ENCODE data around the gene MICB. TPM values are rescaled to one million over a fixed set of nuclear protein-coding genes. Genes with fewer than 3 reads are reported as not detected.

The MICB gene
- total and polyA plus RNA-seq, 4 donors = 1.8 to 6.2 (median 4.1) TPM

DNA sequence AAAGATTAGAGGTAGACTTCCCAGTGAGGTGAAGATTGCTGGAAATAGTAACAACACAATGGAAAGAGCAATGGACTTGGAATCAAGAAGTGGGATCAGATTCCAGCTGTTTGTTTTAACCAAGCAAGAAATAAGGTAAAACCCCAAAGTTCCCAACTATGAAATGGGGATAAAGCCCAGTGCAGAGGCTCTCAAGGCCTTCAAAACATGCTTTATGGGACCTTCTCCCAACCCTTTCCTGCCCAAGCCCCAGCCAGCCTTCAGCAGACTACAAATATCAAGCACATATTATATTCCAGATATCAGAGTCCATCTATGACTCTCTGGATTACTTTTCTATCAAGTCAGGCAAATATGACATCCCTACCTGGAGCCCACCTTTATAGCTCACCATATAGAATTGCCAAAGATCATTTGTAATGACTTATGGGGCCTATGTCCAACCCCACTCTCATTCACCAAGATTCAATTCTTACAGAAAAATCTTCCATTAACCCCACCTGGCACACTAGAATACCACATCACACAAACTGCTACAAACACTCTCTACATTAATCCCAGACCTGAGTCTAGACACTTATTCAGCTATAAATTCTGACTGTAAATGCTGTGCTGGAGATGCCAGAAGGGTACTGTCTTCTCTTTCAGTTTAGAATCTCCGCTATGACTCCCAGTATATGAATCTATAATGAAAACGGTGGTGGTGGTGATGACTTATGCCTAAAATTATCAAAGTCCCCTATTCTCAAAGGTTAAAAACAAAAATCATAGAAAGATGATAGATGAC lies 37.8 kb downstream of the MICB start:
- no peaks in the 10 kb centered on the region for H3K27me3 ChIP-seq (ENCODE audit: control insufficient read depth in 1 of 2, insufficient read depth in 2 of 2, low read length in 1 of 2)
- H3K27ac ChIP-seq (ENCODE audit: low read depth in 1 of 2, low read length in 2 of 2) = no peak overlapping the region
- no peak for ATAC-seq (ENCODE audit: low FRiP score)
- no peak for DNase-seq
- no peak overlapping the region for H3K4me3 ChIP-seq (ENCODE audit: low read length in 2 of 2)
- peaks cover 2 to 3% of the 10 kb centered on the region in 2 donors for H3K4me1 ChIP-seq (ENCODE audit: control insufficient read depth in 1 of 2, insufficient read depth in 2 of 2, low read length in 2 of 2)
- H3K9me3 ChIP-seq (ENCODE audit: control insufficient read depth, low read length) = no peaks in the 10 kb centered on the region
- 34 to 39% methylated on average over 2 of the region's 2 CpGs for WGBS, 2 donors
- H3K36me3 ChIP-seq (ENCODE audit: control insufficient read depth in 1 of 2, insufficient read depth in 2 of 2, low read length in 1 of 2) = peaks cover 13 to 29% of the 10 kb centered on the region in 2 donors
- intact Hi-C loops (cut with DNase I) = no loop called here

DNA sequence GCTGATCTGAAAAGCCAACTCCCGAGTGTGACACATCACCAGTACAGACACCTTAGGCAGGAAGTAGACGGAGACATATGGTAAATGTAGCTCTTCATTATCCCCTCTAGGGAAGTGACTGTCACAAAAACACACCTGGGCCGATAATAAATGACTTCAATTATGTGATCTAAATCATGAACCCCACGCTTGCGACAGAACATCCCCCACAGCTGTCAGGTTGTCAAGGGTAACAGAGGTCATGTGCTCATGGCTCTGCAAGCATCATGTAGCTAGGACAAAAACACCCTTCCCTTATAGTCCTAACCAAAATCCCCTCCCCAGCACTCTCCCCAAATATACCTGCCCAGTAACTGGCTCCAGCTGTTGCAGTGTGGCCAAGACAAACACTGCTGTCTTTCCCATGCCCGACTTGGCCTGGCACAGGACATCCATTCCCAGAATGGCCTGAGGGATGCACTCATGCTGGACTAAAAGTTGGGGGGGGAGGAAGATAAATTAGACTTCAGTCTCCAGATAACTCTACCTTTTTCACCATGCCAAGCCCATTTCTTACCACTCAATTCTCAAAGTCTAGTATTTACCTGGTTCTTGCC lies 41.0 kb downstream of the MICB start:
- intact Hi-C loops (cut with DNase I) = no loop called here
- Histone ChIP-seq H3K9me3 (ENCODE audit: control insufficient read depth, low read length) (no peaks in the 10 kb centered on the region), H3K4me3 (ENCODE audit: low read length in 2 of 2) (no peak overlapping the region), H3K27ac (ENCODE audit: low read depth in 1 of 2, low read length in 2 of 2) (no peak overlapping the region), H3K4me1 (ENCODE audit: control insufficient read depth in 1 of 2, insufficient read depth in 2 of 2, low read length in 2 of 2) (peaks cover 3% of the 10 kb centered on the region in 2 donors), H3K36me3 (ENCODE audit: control insufficient read depth in 1 of 2, insufficient read depth in 2 of 2, low read length in 1 of 2) (peaks cover 13 to 23% of the 10 kb centered on the region in 2 donors), H3K27me3 (ENCODE audit: control insufficient read depth in 1 of 2, insufficient read depth in 2 of 2, low read length in 1 of 2) (no peaks in the 10 kb centered on the region)
- DNase-seq = no peak
- no peak for ATAC-seq (ENCODE audit: low FRiP score)
- WGBS, 2 donors = 51 to 60% methylated on average over 6 of the region's 6 CpGs

GRCh38 chr6:31540640-31541039 lies 42.7 kb downstream of the MICB start:
- ATAC-seq (ENCODE audit: low FRiP score) = no peak
- Histone ChIP-seq H3K27me3 (ENCODE audit: control insufficient read depth in 1 of 2, insufficient read depth in 2 of 2, low read length in 1 of 2) (no peaks in the 10 kb centered on the region), H3K27ac (ENCODE audit: low read depth in 1 of 2, low read length in 2 of 2) (no peak overlapping the region), H3K4me3 (ENCODE audit: low read length in 2 of 2) (peak overlapping the region; percentile 77 to 78), H3K9me3 (ENCODE audit: control insufficient read depth, low read length) (no peaks in the 10 kb centered on the region), H3K4me1 (ENCODE audit: control insufficient read depth in 1 of 2, insufficient read depth in 2 of 2, low read length in 2 of 2) (peaks cover 3% of the 10 kb centered on the region in 2 donors), H3K36me3 (ENCODE audit: control insufficient read depth in 1 of 2, insufficient read depth in 2 of 2, low read length in 1 of 2) (peaks cover 5 to 19% of the 10 kb centered on the region in 2 donors)
- intact Hi-C loops (cut with DNase I) = loop anchor here in 1 of 2 donors (5.0 kb wide), 2 partner anchors 48 to 637 kb away; partner anchors contain the start of genes AGPAT1 and RNF5
- WGBS, 2 donors = 10 to 12% methylated on average over 4 of the region's 4 CpGs
- no peak for DNase-seq

GRCh38 chr6:31541059-31541657 lies 43.2 kb downstream of the MICB start:
- Histone ChIP-seq H3K27ac (ENCODE audit: low read depth in 1 of 2, low read length in 2 of 2) (peak overlapping the region in 1 of 2 donors; percentile 94), H3K4me3 (ENCODE audit: low read length in 2 of 2) (peak overlapping the region; percentile 77 to 78), H3K9me3 (ENCODE audit: control insufficient read depth, low read length) (no peaks in the 10 kb centered on the region), H3K27me3 (ENCODE audit: control insufficient read depth in 1 of 2, insufficient read depth in 2 of 2, low read length in 1 of 2) (no peaks in the 10 kb centered on the region), H3K36me3 (ENCODE audit: control insufficient read depth in 1 of 2, insufficient read depth in 2 of 2, low read length in 1 of 2) (peaks cover 5 to 14% of the 10 kb centered on the region in 2 donors), H3K4me1 (ENCODE audit: control insufficient read depth in 1 of 2, insufficient read depth in 2 of 2, low read length in 2 of 2) (peaks cover 3% of the 10 kb centered on the region in 2 donors)
- 0% methylated on average over 21 of the region's 21 CpGs for WGBS, 2 donors
- ATAC-seq (ENCODE audit: low FRiP score) (no peak), DNase-seq (peak in 1 of 2 donors; percentile 84)
- intact Hi-C loops (cut with DNase I) = loop anchor here in 1 of 2 donors (5.0 kb wide), 2 partner anchors 49 to 636 kb away; partner anchors contain the start of genes AGPAT1 and RNF5

DNA sequence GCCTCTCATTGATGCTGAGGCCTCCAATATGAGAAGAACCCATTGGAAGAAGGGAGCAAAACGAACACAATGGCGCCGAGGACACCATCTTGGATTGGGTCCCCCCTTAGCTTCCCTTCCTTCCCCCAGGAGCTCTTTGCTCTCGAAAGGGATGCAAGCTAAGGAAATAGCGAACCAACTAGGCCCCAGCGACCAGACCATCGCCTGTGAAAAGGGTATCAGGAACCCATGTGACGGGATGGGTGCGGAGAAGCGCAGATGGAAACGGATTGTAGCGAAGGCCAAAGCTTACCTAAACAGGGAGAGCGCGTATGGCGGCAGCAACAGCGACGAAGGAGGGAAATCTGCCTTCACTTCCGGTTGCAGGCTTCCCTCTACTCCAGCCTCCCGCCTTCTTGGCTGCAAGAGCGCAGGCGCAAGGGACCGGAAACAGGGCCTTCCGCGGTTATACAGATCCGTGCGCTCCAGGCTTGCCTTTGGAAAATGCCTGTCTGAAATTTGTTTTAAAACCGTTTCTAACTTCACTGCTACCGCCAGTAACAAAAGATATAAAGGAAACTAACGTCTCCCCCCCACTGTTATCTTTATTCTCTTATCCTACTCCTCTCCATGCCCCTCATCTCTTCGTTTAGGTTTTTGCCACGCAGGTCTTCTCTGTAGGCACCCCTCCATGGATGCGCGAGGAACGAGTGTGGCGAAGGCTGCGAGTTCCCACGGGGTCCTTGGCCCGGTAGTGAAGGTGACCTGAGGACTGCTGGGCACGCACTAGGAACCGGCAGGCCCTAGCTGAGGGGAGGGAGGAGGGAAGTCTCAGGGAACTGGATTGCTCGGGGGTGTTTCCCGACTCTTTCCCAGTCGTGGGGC lies 43.9 kb downstream of the MICB start, which contains the start of gene DDX39B:
DDX39B (minus strand) TSS at position 346 of the 864 bp plus-strand sequence. CDS start 1,471 bp downstream, outside the sequence.
- Histone ChIP-seq H3K27me3 (ENCODE audit: control insufficient read depth in 1 of 2, insufficient read depth in 2 of 2, low read length in 1 of 2) (no peaks in the 10 kb centered on the region), H3K9me3 (ENCODE audit: control insufficient read depth, low read length) (no peaks in the 10 kb centered on the region), H3K27ac (ENCODE audit: low read depth in 1 of 2, low read length in 2 of 2) (peak within 1 kb of the TSS; percentile 47 to 94), H3K4me3 (ENCODE audit: low read length in 2 of 2) (peak within 1 kb of the TSS; percentile 77 to 78), H3K36me3 (ENCODE audit: control insufficient read depth in 1 of 2, insufficient read depth in 2 of 2, low read length in 1 of 2) (peaks cover 5 to 10% of the 10 kb centered on the region in 2 donors), H3K4me1 (ENCODE audit: control insufficient read depth in 1 of 2, insufficient read depth in 2 of 2, low read length in 2 of 2) (peaks cover 3% of the 10 kb centered on the region in 2 donors)
- WGBS, 2 donors = 0% methylated on average over 39 to 43 of the region's 43 CpGs
- intact Hi-C loops (cut with DNase I) = loop anchor here in 1 of 2 donors (5.0 kb wide), 2 partner anchors 50 to 635 kb away; partner anchors contain the start of genes AGPAT1 and RNF5
- ATAC-seq (ENCODE audit: low FRiP score) (peak; percentile 97), DNase-seq (peak; percentile 97)

- Histone ChIP-seq H3K4me1 (ENCODE audit: control insufficient read depth in 1 of 2, insufficient read depth in 2 of 2, low read length in 2 of 2) (peaks cover 3% of the 10 kb centered on the region in 2 donors), H3K36me3 (ENCODE audit: control insufficient read depth in 1 of 2, insufficient read depth in 2 of 2, low read length in 1 of 2) (peaks cover 2 to 7% of the 10 kb centered on the region in 2 donors), H3K4me3 (ENCODE audit: low read length in 2 of 2) (no peak overlapping the region), H3K27ac (ENCODE audit: low read depth in 1 of 2, low read length in 2 of 2) (no peak overlapping the region), H3K27me3 (ENCODE audit: control insufficient read depth in 1 of 2, insufficient read depth in 2 of 2, low read length in 1 of 2) (no peaks in the 10 kb centered on the region), H3K9me3 (ENCODE audit: control insufficient read depth, low read length) (no peaks in the 10 kb centered on the region)
- DNase-seq (no peak), ATAC-seq (ENCODE audit: low FRiP score) (no peak)
- WGBS, 2 donors = 89 to 90% methylated on average over 6 of the region's 6 CpGs
- intact Hi-C loops (cut with DNase I) = loop anchor here in 1 of 2 donors (5.0 kb wide), 2 partner anchors 51 to 634 kb away; partner anchors contain the start of genes AGPAT1 and RNF5
Observed at GRCh38 chr6:31543639-31544038, 45.7 kb downstream of the MICB start.

DNA sequence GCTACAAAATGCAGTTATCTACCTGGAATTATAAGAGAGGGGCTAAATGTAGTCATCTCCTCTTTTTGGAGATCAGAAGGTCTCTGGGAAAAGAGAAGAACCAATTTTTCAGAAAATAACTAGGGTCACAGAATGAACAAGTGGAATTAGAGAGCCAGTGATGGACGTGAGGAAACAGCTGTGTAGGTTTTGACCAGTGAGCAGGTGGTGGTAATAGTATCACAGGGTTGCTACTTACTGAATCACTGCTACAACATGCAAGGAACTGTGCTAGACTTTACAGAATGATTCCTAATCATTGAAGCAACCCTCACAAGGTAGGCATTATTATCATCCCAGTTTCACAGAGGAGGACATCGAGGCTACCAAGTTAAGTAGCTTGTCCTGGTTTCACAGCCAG lies 46.7 kb downstream of the MICB start:
- ATAC-seq (ENCODE audit: low FRiP score) (no peak), DNase-seq (no peak)
- no peaks in the 10 kb centered on the region for H3K36me3 ChIP-seq (ENCODE audit: control insufficient read depth in 1 of 2, insufficient read depth in 2 of 2, low read length in 1 of 2)
- no peaks in the 10 kb centered on the region for H3K27me3 ChIP-seq (ENCODE audit: control insufficient read depth in 1 of 2, insufficient read depth in 2 of 2, low read length in 1 of 2)
- WGBS, 2 donors = 59 to 64% methylated on average over 2 of the region's 2 CpGs
- H3K4me1 ChIP-seq (ENCODE audit: control insufficient read depth in 1 of 2, insufficient read depth in 2 of 2, low read length in 2 of 2) = peaks cover 2 to 3% of the 10 kb centered on the region in 2 donors
- H3K4me3 ChIP-seq (ENCODE audit: low read length in 2 of 2) = no peak overlapping the region
- intact Hi-C loops (cut with DNase I) = loop anchor here in 1 of 2 donors (5.0 kb wide), 2 partner anchors 52 to 633 kb away; partner anchors contain the start of genes AGPAT1 and RNF5
- no peak overlapping the region for H3K27ac ChIP-seq (ENCODE audit: low read depth in 1 of 2, low read length in 2 of 2)
- no peaks in the 10 kb centered on the region for H3K9me3 ChIP-seq (ENCODE audit: control insufficient read depth, low read length)

DNA sequence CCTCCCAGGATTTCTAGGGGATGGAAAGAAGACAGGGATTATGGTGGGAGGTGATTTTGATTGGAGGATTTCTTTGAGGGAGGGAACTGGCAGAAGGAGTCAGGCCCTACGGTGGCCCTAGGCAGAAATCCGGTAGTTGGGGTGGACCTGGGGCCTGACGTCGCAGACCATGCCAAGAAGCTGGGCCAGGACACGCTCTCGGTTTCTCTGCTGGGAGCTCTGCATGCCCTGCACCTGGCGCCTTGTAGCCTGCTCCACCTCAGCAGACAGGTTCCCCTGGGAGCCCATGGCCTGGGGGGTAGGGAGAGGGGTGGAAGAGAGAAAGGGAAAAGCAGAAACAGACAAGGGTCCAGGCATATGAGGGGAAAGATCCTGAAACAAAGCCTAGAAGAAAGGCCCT lies 47.3 kb downstream of the MICB start:
- intact Hi-C loops (cut with DNase I) = no loop called here
- no peaks in the 10 kb centered on the region for H3K36me3 ChIP-seq (ENCODE audit: control insufficient read depth in 1 of 2, insufficient read depth in 2 of 2, low read length in 1 of 2)
- 64 to 72% methylated on average over 7 of the region's 7 CpGs for WGBS, 2 donors
- H3K27ac ChIP-seq (ENCODE audit: low read depth in 1 of 2, low read length in 2 of 2) = no peak overlapping the region
- no peak for DNase-seq
- ATAC-seq (ENCODE audit: low FRiP score) = no peak
- peaks cover 2 to 3% of the 10 kb centered on the region in 2 donors for H3K4me1 ChIP-seq (ENCODE audit: control insufficient read depth in 1 of 2, insufficient read depth in 2 of 2, low read length in 2 of 2)
- no peak overlapping the region for H3K4me3 ChIP-seq (ENCODE audit: low read length in 2 of 2)
- H3K9me3 ChIP-seq (ENCODE audit: control insufficient read depth, low read length) = no peaks in the 10 kb centered on the region
- no peaks in the 10 kb centered on the region for H3K27me3 ChIP-seq (ENCODE audit: control insufficient read depth in 1 of 2, insufficient read depth in 2 of 2, low read length in 1 of 2)
